ENCODE data around the gene MYCT1.

DNA sequence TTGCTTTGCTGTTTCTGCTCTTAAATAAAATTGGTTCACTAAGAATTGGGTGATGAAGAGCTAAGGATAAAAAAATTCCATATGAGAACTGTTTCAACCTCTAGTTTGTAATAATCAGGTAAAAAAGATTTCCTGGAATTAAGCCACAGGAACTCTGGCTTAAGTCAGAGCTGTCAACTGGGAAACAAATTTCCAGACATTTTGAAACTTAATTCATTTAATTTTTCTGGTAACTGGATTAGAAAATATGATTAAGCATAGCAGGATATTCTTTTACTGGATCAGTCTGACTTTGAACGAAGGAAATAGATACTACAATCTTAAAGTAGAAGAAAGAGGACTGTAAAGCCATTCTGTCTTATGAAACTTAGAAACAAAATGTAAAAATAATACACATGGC lies 51.6 kb downstream of the MYCT1 start:
- no peak for TF ChIP-seq POLR2AphosphoS5 (IDR thresholded peaks at IDR 0.05; ENCODE audit: low read depth)
- TF ChIP-seq, protein P1, sequence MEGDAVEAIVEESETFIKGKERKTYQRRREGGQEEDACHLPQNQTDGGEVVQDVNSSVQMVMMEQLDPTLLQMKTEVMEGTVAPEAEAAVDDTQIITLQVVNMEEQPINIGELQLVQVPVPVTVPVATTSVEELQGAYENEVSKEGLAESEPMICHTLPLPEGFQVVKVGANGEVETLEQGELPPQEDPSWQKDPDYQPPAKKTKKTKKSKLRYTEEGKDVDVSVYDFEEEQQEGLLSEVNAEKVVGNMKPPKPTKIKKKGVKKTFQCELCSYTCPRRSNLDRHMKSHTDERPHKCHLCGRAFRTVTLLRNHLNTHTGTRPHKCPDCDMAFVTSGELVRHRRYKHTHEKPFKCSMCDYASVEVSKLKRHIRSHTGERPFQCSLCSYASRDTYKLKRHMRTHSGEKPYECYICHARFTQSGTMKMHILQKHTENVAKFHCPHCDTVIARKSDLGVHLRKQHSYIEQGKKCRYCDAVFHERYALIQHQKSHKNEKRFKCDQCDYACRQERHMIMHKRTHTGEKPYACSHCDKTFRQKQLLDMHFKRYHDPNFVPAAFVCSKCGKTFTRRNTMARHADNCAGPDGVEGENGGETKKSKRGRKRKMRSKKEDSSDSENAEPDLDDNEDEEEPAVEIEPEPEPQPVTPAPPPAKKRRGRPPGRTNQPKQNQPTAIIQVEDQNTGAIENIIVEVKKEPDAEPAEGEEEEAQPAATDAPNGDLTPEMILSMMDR (IDR thresholded peaks at IDR 0.05; ENCODE audit: insufficient read depth, low read length): no peak
- no peak for TF ChIP-seq GABPA (IDR thresholded peaks at IDR 0.05; ENCODE audit: low read depth)
- TF ChIP-seq, protein P2, sequence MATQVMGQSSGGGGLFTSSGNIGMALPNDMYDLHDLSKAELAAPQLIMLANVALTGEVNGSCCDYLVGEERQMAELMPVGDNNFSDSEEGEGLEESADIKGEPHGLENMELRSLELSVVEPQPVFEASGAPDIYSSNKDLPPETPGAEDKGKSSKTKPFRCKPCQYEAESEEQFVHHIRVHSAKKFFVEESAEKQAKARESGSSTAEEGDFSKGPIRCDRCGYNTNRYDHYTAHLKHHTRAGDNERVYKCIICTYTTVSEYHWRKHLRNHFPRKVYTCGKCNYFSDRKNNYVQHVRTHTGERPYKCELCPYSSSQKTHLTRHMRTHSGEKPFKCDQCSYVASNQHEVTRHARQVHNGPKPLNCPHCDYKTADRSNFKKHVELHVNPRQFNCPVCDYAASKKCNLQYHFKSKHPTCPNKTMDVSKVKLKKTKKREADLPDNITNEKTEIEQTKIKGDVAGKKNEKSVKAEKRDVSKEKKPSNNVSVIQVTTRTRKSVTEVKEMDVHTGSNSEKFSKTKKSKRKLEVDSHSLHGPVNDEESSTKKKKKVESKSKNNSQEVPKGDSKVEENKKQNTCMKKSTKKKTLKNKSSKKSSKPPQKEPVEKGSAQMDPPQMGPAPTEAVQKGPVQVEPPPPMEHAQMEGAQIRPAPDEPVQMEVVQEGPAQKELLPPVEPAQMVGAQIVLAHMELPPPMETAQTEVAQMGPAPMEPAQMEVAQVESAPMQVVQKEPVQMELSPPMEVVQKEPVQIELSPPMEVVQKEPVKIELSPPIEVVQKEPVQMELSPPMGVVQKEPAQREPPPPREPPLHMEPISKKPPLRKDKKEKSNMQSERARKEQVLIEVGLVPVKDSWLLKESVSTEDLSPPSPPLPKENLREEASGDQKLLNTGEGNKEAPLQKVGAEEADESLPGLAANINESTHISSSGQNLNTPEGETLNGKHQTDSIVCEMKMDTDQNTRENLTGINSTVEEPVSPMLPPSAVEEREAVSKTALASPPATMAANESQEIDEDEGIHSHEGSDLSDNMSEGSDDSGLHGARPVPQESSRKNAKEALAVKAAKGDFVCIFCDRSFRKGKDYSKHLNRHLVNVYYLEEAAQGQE (IDR thresholded peaks at IDR 0.05; ENCODE audit: insufficient replicate concordance, low read depth): no peak
